Measurements from ENCODE around the gene SPRYD4. TPM values are rescaled to one million over a fixed set of nuclear protein-coding genes. Genes with fewer than 3 reads are reported as not detected.

SPRYD4 gene
- total RNA-seq, 1 donor from 2014 or later = 3.0 TPM

DNA sequence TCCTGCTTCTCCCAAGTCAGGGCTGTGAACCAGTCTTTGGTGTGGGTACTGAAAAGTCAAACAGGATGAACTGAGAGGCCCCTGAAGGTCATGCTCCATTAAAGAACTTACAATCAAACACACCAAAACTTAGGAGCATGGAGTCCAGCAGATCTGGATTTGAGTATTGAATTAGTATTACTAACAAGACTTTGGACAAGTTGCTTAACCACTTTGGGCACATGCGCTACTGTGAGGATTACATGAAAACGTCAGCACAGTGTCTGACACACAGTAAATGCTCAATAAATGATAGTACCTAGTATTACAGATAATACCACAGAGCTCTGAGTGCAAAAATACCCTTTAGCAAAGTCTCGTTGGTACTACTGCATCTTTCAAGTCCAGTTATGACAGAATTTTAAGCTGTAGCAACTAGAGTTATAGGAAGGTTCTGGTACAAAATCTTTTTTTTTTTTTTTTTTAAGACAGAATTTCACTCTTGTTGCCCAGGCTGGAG, 42.4 kb upstream of the SPRYD4 start:
- Histone ChIP-seq H3K4me1 (no peaks in the 10 kb centered on the region), H3K27me3 (no peaks in the 10 kb centered on the region), H3K79me2 (ENCODE audit: low read depth) (no peaks in the 10 kb centered on the region), H3K36me3 (peaks cover 4% of the 10 kb centered on the region), H3K9me3 (ENCODE audit: low read depth) (no peaks in the 10 kb centered on the region), H4K20me1 (ENCODE audit: low read depth) (no peaks in the 10 kb centered on the region), H3F3A (ENCODE audit: low read depth) (no peaks in the 10 kb centered on the region), H3K9ac (no peak overlapping the region), H3K27ac (no peak overlapping the region), H3K4me3 (no peak overlapping the region), H2AFZ (replicated peaks) (no peak overlapping the region), H3K4me2 (no peak overlapping the region)
- H3K27ac Mint-ChIP-seq = no peak overlapping the region
- peaks cover 35% of the 10 kb centered on the region for H3K36me3 Mint-ChIP-seq
- DNase-seq (ENCODE audit: low spot score) = no peak
- no peaks in the 10 kb centered on the region for H3K27me3 Mint-ChIP-seq (ENCODE audit: insufficient read depth, low read depth)
- H3K4me3 Mint-ChIP-seq = no peak overlapping the region
- H3K9me3 Mint-ChIP-seq = no peaks in the 10 kb centered on the region
- H3K4me1 Mint-ChIP-seq = no peaks in the 10 kb centered on the region
- no peak for TF ChIP-seq EZH2 (IDR thresholded peaks at IDR 0.05)
- TF ChIP-seq EZH2phosphoT487 (IDR thresholded peaks at IDR 0.05) = no peak
- TF ChIP-seq, protein P1, sequence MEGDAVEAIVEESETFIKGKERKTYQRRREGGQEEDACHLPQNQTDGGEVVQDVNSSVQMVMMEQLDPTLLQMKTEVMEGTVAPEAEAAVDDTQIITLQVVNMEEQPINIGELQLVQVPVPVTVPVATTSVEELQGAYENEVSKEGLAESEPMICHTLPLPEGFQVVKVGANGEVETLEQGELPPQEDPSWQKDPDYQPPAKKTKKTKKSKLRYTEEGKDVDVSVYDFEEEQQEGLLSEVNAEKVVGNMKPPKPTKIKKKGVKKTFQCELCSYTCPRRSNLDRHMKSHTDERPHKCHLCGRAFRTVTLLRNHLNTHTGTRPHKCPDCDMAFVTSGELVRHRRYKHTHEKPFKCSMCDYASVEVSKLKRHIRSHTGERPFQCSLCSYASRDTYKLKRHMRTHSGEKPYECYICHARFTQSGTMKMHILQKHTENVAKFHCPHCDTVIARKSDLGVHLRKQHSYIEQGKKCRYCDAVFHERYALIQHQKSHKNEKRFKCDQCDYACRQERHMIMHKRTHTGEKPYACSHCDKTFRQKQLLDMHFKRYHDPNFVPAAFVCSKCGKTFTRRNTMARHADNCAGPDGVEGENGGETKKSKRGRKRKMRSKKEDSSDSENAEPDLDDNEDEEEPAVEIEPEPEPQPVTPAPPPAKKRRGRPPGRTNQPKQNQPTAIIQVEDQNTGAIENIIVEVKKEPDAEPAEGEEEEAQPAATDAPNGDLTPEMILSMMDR (IDR thresholded peaks at IDR 0.05) = no peak

DNA sequence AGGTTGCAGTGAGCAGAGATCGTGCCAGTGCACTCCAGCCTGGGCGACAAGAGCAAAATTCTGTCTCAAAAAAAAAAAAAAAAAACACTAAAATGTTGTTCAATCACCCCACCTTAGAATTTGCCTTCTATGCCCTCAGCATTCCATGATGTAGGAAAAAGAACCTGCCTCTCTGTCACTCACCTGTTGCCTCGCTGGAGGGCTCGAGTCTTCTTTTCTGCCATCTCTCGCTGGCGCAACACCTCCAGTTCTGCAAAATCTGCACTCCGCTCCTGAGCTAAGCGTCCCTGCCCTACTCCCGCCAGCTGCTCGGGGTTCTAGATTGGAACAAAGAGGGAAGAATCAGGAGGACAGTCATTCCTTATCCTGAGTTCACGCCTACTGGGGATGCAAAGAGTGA, 37.1 kb upstream of the SPRYD4 start:
- no peak overlapping the region for H3K27ac Mint-ChIP-seq

DNA sequence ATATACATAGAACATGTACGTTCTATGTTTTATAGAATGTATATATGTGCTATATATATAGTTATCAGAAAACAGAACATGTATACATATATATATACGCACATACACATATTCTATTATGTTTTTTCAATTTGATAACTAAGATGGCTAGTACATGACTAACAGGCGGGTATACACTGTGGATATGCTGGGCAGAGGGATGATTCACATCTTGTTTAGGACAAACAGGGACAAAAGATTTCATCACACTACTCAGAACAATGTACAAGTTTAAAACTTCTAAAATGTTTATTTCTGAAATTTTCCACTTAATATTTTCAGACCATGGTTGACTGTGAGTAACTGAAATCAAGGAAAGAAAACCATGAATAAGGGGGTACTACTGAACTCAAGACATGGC, 36.5 kb upstream of the SPRYD4 start:
- TF ChIP-seq EZH2 (IDR thresholded peaks at IDR 0.05) (no peak), EZH2phosphoT487 (IDR thresholded peaks at IDR 0.05) (no peak)
- TF ChIP-seq, protein P1 (IDR thresholded peaks at IDR 0.05) = no peak
- H3F3A ChIP-seq (ENCODE audit: low read depth) = no peaks in the 10 kb centered on the region
- H3K4me3 ChIP-seq = no peak overlapping the region
- H2AFZ ChIP-seq (replicated peaks) = no peak overlapping the region
- Mint-ChIP-seq H3K4me1 (no peaks in the 10 kb centered on the region), H3K36me3 (peaks cover 24% of the 10 kb centered on the region), H3K4me3 (no peak overlapping the region), H3K27ac (no peak overlapping the region), H3K27me3 (ENCODE audit: insufficient read depth, low read depth) (no peaks in the 10 kb centered on the region), H3K9me3 (no peaks in the 10 kb centered on the region)
- no peaks in the 10 kb centered on the region for H3K36me3 ChIP-seq
- no peak overlapping the region for H3K4me2 ChIP-seq
- DNase-seq (ENCODE audit: low spot score) = no peak
- no peaks in the 10 kb centered on the region for H3K9me3 ChIP-seq (ENCODE audit: low read depth)
- no peaks in the 10 kb centered on the region for H3K27me3 ChIP-seq
- no peak overlapping the region for H3K27ac ChIP-seq
- peaks cover 3% of the 10 kb centered on the region for H4K20me1 ChIP-seq (ENCODE audit: low read depth)
- peaks cover 34% of the 10 kb centered on the region for H3K79me2 ChIP-seq (ENCODE audit: low read depth)
- H3K9ac ChIP-seq = no peak overlapping the region
- no peaks in the 10 kb centered on the region for H3K4me1 ChIP-seq

More for the DNA sequence above, 37.1 kb upstream of the SPRYD4 start:
- peaks cover 3% of the 10 kb centered on the region for H4K20me1 ChIP-seq (ENCODE audit: low read depth)
- Mint-ChIP-seq H3K27me3 (ENCODE audit: insufficient read depth, low read depth) (no peaks in the 10 kb centered on the region), H3K4me3 (no peak overlapping the region), H3K9me3 (no peaks in the 10 kb centered on the region), H3K4me1 (no peaks in the 10 kb centered on the region), H3K36me3 (peaks cover 24% of the 10 kb centered on the region)
- H3K27ac ChIP-seq = no peak overlapping the region
- no peaks in the 10 kb centered on the region for H3K4me1 ChIP-seq
- no peaks in the 10 kb centered on the region for H3K9me3 ChIP-seq (ENCODE audit: low read depth)
- H3F3A ChIP-seq (ENCODE audit: low read depth) = no peaks in the 10 kb centered on the region
- TF ChIP-seq EZH2phosphoT487 (IDR thresholded peaks at IDR 0.05) = no peak
- TF ChIP-seq EZH2 (IDR thresholded peaks at IDR 0.05) = no peak
- TF ChIP-seq, protein P1 (IDR thresholded peaks at IDR 0.05) = no peak
- no peaks in the 10 kb centered on the region for H3K36me3 ChIP-seq
- no peak overlapping the region for H3K9ac ChIP-seq
- no peak overlapping the region for H2AFZ ChIP-seq (replicated peaks)
- no peaks in the 10 kb centered on the region for H3K27me3 ChIP-seq
- DNase-seq (ENCODE audit: low spot score) = no peak
- H3K79me2 ChIP-seq (ENCODE audit: low read depth) = peaks cover 28% of the 10 kb centered on the region
- no peak overlapping the region for H3K4me3 ChIP-seq
- no peak overlapping the region for H3K4me2 ChIP-seq
